Tibial nerve (tissue), 4 donors: ENCODE measurements around the gene CNIH3. TPM values are rescaled to one million over a fixed set of nuclear protein-coding genes. Genes with fewer than 3 reads are reported as not detected.

ENCODE experiments used
- DNase-seq, 2 donors: peaks; one replicate each; pipeline ENCODE4 v3.0.0-alpha.2; 2019; ENCODE audit warnings: low spot score in 2 of 2
- H3K27ac ChIP-seq, 4 donors: fragments of 200-600 bp; sonication (generic) in 3 of 4; one replicate each; pipeline ENCODE4 v1.5.1; 2017 to 2019; ENCODE audit warnings: mild to moderate bottlenecking in 1 of 4
- H3K27me3 ChIP-seq, 2 donors: fragments of 200-600 bp; sonication (generic) in 1 of 2; one replicate each; pipeline versions ENCODE4 v1.5.1 to v1.6.0; 2017 to 2019
- H3K36me3 ChIP-seq, 3 donors: fragments of 200-600 bp; sonication (generic); one replicate each; pipeline ENCODE4 v1.5.1; 2018 to 2019
- H3K4me1 ChIP-seq, 4 donors: fragments of 200-600 bp; sonication (generic) in 3 of 4; one replicate each; pipeline ENCODE4 v1.5.1; 2017 to 2019
- H3K4me3 ChIP-seq, 4 donors: fragments of 200-600 bp; sonication (generic) in 3 of 4; one replicate each; pipeline ENCODE4 v1.5.1; 2017 to 2019; ENCODE audit warnings: mild to moderate bottlenecking in 1 of 4, moderate library complexity in 1 of 4
- H3K9me3 ChIP-seq, 4 donors: fragments of 200-600 bp; sonication (generic) in 3 of 4; one replicate each; pipeline ENCODE4 v1.5.1; 2017 to 2019
- CTCF ChIP-seq, 5 experiments: fragments of 200-600 bp in 3 of 5; fragments of 450-650 bp in 2 of 5; sonication (generic) in 3 of 5; IDR thresholded peaks; one replicate each; pipeline ENCODE4 v1.5.1; 2016 to 2019; ENCODE audit warnings: antibody characterized with exemption in 5 of 5, mild to moderate bottlenecking in 3 of 5, moderate library complexity in 2 of 5
- EP300 ChIP-seq, 2 donors: sonication (generic); formaldehyde crosslinking; IDR thresholded peaks; one replicate each; pipeline ENCODE4 v1.6.1; 2017; ENCODE audit warnings: antibody characterized with exemption in 2 of 2, mild to moderate bottlenecking in 1 of 2
- POLR2A ChIP-seq, 2 donors: fragments of 450-650 bp; IDR thresholded peaks; one replicate each; pipeline ENCODE4 v1.6.1; 2017; ENCODE audit warnings: antibody characterized with exemption in 2 of 2, mild to moderate bottlenecking in 2 of 2, moderate library complexity in 2 of 2
- WGBS, 2 donors: methylation state at CpG; one replicate each; pipeline ENCODE4 v1.1.5; 2018; 5-methylcytosine and 5-hydroxymethylcytosine counted together
- total RNA-seq, 4 donors: library from RNA; depleted of rRNA; stranded (reverse); fragments of >200 nt; gene quantifications; one replicate each; pipeline ENCODE4 v1.1.0, GENCODE V29; 2016

Gene CNIH3
- total RNA-seq, 4 donors from 2014 or later, result 1.8 to 7.6 (median 4.7) TPM

GRCh38 chr1:224743608-224744164, 127.6 kb downstream of the CNIH3 start:
- Histone ChIP-seq H3K27me3 (no peaks in the 10 kb centered on the region), H3K9me3 (no peaks in the 10 kb centered on the region), H3K4me3 (no peak overlapping the region), H3K36me3 (no peaks in the 10 kb centered on the region), H3K4me1 (peaks cover 0 to 11% (median 0%) of the 10 kb centered on the region in 4 donors), H3K27ac (no peak overlapping the region)
- 63 to 66% methylated on average over 9 of the region's 9 CpGs for WGBS, 2 donors
- no peak for TF ChIP-seq POLR2A (IDR thresholded peaks at IDR 0.05)
- TF ChIP-seq EP300 (IDR thresholded peaks at IDR 0.05), result no peak
- TF ChIP-seq CTCF (IDR thresholded peaks at IDR 0.05), result no peak
- no peak for DNase-seq

- no peak overlapping the region for H3K27ac ChIP-seq
- H3K36me3 ChIP-seq, result no peaks in the 10 kb centered on the region
- no peaks in the 10 kb centered on the region for H3K9me3 ChIP-seq
- H3K4me1 ChIP-seq, result peaks cover 0 to 2% (median 0%) of the 10 kb centered on the region in 4 donors
- TF ChIP-seq POLR2A (IDR thresholded peaks at IDR 0.05) (no peak), CTCF (IDR thresholded peaks at IDR 0.05) (no peak), EP300 (IDR thresholded peaks at IDR 0.05) (no peak)
- DNase-seq, result no peak
- no peaks in the 10 kb centered on the region for H3K27me3 ChIP-seq
- 54 to 60% methylated on average over 5 of the region's 5 CpGs for WGBS, 2 donors
- H3K4me3 ChIP-seq, result no peak overlapping the region
Observed at GRCh38 chr1:224744521-224744920, 128.4 kb downstream of the CNIH3 start.

- no peak overlapping the region for H3K4me3 ChIP-seq
- H3K4me1 ChIP-seq, result no peaks in the 10 kb centered on the region
- no peaks in the 10 kb centered on the region for H3K9me3 ChIP-seq
- no peaks in the 10 kb centered on the region for H3K36me3 ChIP-seq
- no peak overlapping the region for H3K27ac ChIP-seq
- H3K27me3 ChIP-seq, result no peaks in the 10 kb centered on the region
- no peak for DNase-seq
- TF ChIP-seq POLR2A (IDR thresholded peaks at IDR 0.05) (no peak), EP300 (IDR thresholded peaks at IDR 0.05) (no peak), CTCF (IDR thresholded peaks at IDR 0.05) (no peak)
- WGBS, 2 donors, result 81 to 96% methylated on average over 1 of the region's 1 CpG
Observed at GRCh38 chr1:224745394-224745793, 129.3 kb downstream of the CNIH3 start.

- H3K27ac ChIP-seq, result no peak overlapping the region
- H3K27me3 ChIP-seq, result no peaks in the 10 kb centered on the region
- TF ChIP-seq EP300 (IDR thresholded peaks at IDR 0.05) (no peak), CTCF (IDR thresholded peaks at IDR 0.05) (no peak), POLR2A (IDR thresholded peaks at IDR 0.05) (no peak)
- H3K36me3 ChIP-seq, result no peaks in the 10 kb centered on the region
- H3K9me3 ChIP-seq, result no peaks in the 10 kb centered on the region
- H3K4me1 ChIP-seq, result no peaks in the 10 kb centered on the region
- DNase-seq, result no peak
- WGBS, 2 donors, result 88 to 95% methylated on average over 4 of the region's 4 CpGs
- H3K4me3 ChIP-seq, result no peak overlapping the region
Observed at GRCh38 chr1:224745924-224746323, 129.8 kb downstream of the CNIH3 start.

- H3K36me3 ChIP-seq, result no peaks in the 10 kb centered on the region
- no peak for TF ChIP-seq POLR2A (IDR thresholded peaks at IDR 0.05)
- TF ChIP-seq CTCF (IDR thresholded peaks at IDR 0.05), result no peak
- no peak for TF ChIP-seq EP300 (IDR thresholded peaks at IDR 0.05)
- H3K27ac ChIP-seq, result no peak overlapping the region
- no peak for DNase-seq
- no peaks in the 10 kb centered on the region for H3K27me3 ChIP-seq
- no peak overlapping the region for H3K4me3 ChIP-seq
- H3K4me1 ChIP-seq, result no peaks in the 10 kb centered on the region
- 37 to 40% methylated on average over 4 of the region's 4 CpGs for WGBS, 2 donors
- H3K9me3 ChIP-seq, result no peaks in the 10 kb centered on the region
Observed at GRCh38 chr1:224747578-224747977, 131.5 kb downstream of the CNIH3 start.
